Measurements from ENCODE around the gene ATP6V0C. TPM values are rescaled to one million over a fixed set of nuclear protein-coding genes. Genes with fewer than 3 reads are reported as not detected.
A peak's percentile ranks its signal among the peaks of the same experiment; 100 is the strongest.

Gene ATP6V0C
- total and polyA plus RNA-seq, 2 of the 8 experiments (the other 6 are each of a cell fraction or from before 2014, with no cell fraction given): 125 to 176 TPM

DNA sequence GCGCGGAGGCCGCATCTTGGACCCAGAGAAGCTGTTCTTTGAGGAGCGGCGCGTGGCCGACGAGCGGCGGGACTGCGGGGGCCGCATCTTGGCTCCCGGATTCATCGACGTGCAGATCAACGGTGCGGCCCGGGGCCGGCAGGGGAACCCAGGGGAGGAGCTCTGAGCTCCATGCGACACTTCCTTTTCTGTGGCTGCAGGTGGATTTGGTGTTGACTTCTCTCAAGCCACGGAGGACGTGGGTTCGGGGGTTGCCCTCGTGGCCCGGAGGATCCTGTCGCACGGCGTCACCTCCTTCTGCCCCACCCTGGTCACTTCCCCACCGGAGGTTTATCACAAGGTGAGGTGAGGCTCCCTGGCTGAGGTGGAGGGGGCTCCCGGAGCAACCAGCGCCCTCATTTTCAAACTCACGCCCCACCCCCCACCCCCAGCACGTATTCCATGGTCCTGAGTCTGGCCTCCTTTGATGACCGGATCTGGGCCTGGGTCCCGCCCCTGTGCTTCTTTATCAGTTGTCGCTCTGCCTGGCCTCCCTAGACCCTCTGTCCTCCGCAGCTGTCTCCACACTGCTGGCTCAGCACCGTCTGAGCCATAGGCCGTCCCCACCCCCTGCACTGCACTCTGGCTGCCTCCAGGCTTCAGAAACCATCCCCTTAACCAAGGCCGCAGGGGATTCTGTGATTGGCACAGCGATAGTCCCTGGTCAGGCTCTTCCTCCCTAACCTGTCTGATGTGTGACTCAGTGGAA lies 7.2 kb downstream of the ATP6V0C start:
- Histone ChIP-seq H3K4ac (replicated peaks; ENCODE audit: insufficient read length, low read depth, low read length) (no peak overlapping the region), H4K91ac (replicated peaks; ENCODE audit: insufficient read length, low read length) (no peak overlapping the region), H2AFZ (ENCODE audit: low read length) (no peak overlapping the region), H2BK12ac (ENCODE audit: low read depth, low read length) (no peak overlapping the region), H3K23me2 (ENCODE audit: low read depth, low read length) (peaks cover 5% of the 10 kb centered on the region; the same call in 1 of the 2 replicates), H3K9me3 (ENCODE audit: insufficient read depth in 2 of 2, low read depth in 1 of 2, low read length in 1 of 2) (no peaks in the 10 kb centered on the region), H3K4me2 (ENCODE audit: insufficient read depth in 1 of 2, low read depth in 2 of 2, low read length in 2 of 2) (peak overlapping the region; percentile 90), H3K79me2 (ENCODE audit: control insufficient read depth in 1 of 2, insufficient read depth in 2 of 2, low read length in 2 of 2) (peaks cover 10 to 41% of the 10 kb centered on the region in 2 experiments), H3K79me1 (ENCODE audit: low read depth, low read length) (peaks cover 23% of the 10 kb centered on the region), H4K8ac (ENCODE audit: extremely low read depth, insufficient read depth, low read length) (peak overlapping the region; percentile 91), H3K27me3 (replicated peaks in 1 of 4; ENCODE audit: control insufficient read depth in 3 of 4, extremely low read depth in 1 of 4, insufficient read depth in 3 of 4, low read length in 3 of 4) (no peaks in the 10 kb centered on the region), H3K14ac (ENCODE audit: insufficient read length) (no peak overlapping the region), H2AK5ac (ENCODE audit: low read depth, low read length) (no peak overlapping the region), H4K5ac (ENCODE audit: insufficient read length, low read depth, low read length) (no peak overlapping the region), H3K4me3 (ENCODE audit: extremely low read depth in 1 of 4, insufficient read depth in 2 of 4, low read depth in 3 of 4, low read length in 4 of 4) (peak overlapping the region; percentile 45 to 87 (median 80)), H3K4me1 (replicated peaks in 1 of 4; ENCODE audit: control insufficient read depth in 3 of 4, insufficient read depth in 4 of 4, low read length in 3 of 4) (peaks cover 0 to 10% (median 1%) of the 10 kb centered on the region in 4 experiments; a peak in 5 of 7 replicates), H3K56ac (replicated peaks; ENCODE audit: insufficient read length, low read depth, low read length) (no peak overlapping the region), H3K18ac (ENCODE audit: extremely low read depth, low read length) (no peak overlapping the region; the same call in 1 of the 2 replicates), H2BK120ac (replicated peaks; ENCODE audit: low read depth, low read length) (no peak overlapping the region), H3K23ac (ENCODE audit: insufficient read length) (no peak overlapping the region), H2BK5ac (ENCODE audit: low read depth, low read length) (no peak overlapping the region), H3K27ac (ENCODE audit: low read depth, low read length) (no peak overlapping the region), H2BK15ac (ENCODE audit: low read length) (no peak overlapping the region), H4K20me1 (replicated peaks in 1 of 2; ENCODE audit: control insufficient read depth in 1 of 2, insufficient read depth in 2 of 2, low read length in 2 of 2) (peaks cover 21 to 26% of the 10 kb centered on the region in 2 experiments), H2BK20ac (ENCODE audit: low read length) (no peak overlapping the region), H3K36me3 (ENCODE audit: control insufficient read depth in 2 of 4, insufficient read depth in 4 of 4, low read length in 3 of 4) (peaks cover 2 to 15% (median 5%) of the 10 kb centered on the region in 4 experiments; a peak in 5 of 8 replicates), H3K9ac (replicated peaks in 1 of 4; ENCODE audit: extremely low read depth in 1 of 4, low read depth in 3 of 4, low read length in 3 of 4) (peak overlapping the region; percentile 70 to 87 (median 76))
- no peak for DNase-seq (ENCODE audit: low read depth in 1 of 2, low spot score in 2 of 2)
- 57% methylated on average over 24 of the region's 41 CpGs; no CpG with 5 or more reads in 1 of the 2 experiments for WGBS, 2 experiments (ENCODE audit: extremely low coverage in 1 of 2, insufficient coverage in 1 of 2, insufficient read length in 1 of 2, insufficient replicate concordance in 2 of 2, low coverage in 1 of 2, low lambda C conversion rate in 2 of 2, missing lambda C conversion rate in 1 of 2)
- CTCF ChIA-PET (ENCODE audit: partially characterized antibody): interaction anchor here (0.6 to 1.2 kb wide), 6 partner anchors 9 to 88 kb away, joined by 3 to 5 read pairs (median 3); partner anchors contain the start of gene CEMP1
- FAIRE-seq: no peak
- POLR2A ChIA-PET (ENCODE audit: partially characterized antibody): interaction anchor here (0.6 to 7.6 kb wide), 17 partner anchors 10 to 322 kb away, joined by 3 to 108 read pairs (median 4); partner anchors contain the start of genes CEMP1, ECI1, NTN3 and PDPK1
- peak; percentile 34 for TF ChIP-seq KDM4A (IDR thresholded peaks at IDR 0.05; ENCODE audit: low read depth, low read length, severe bottlenecking)
- TF ChIP-seq TAF1 (IDR thresholded peaks at IDR 0.05; ENCODE audit: low read depth, low read length): 0 out of 2 replicates have a peak, but pooled peaks have one; percentile 31
- TF ChIP-seq POLR2A (IDR thresholded peaks at IDR 0.05; ENCODE audit: control extremely low read depth in 1 of 2, low read depth in 2 of 2, low read length in 2 of 2): no peak; a peak in 1 of 3 replicates
- no peak for TF ChIP-seq EZH2 (IDR thresholded peaks at IDR 0.05; ENCODE audit: low read depth, low read length, severe bottlenecking)
- TF ChIP-seq BRCA1 (IDR thresholded peaks at IDR 0.05; ENCODE audit: low read depth, low read length): no peak
- TF ChIP-seq MAFK (IDR thresholded peaks at IDR 0.05; ENCODE audit: low read depth, low read length): peak; percentile 17; the same call in 1 of the 2 replicates
- TF ChIP-seq PHF8 (conservative IDR thresholded peaks at IDR 0.05; ENCODE audit: low read depth, low read length): no peak
- TF ChIP-seq JUN (IDR thresholded peaks at IDR 0.05; ENCODE audit: low read depth, low read length): no peak
- peak in 1 of 3 experiments; percentile 4; a peak in 1 of 4 replicates for TF ChIP-seq CTCF (IDR thresholded peaks at IDR 0.05; ENCODE audit: control extremely low read depth in 1 of 3, insufficient read depth in 1 of 3, low read depth in 1 of 3, low read length in 3 of 3)

Data from H1 (cell line).